ENCODE measurements around the gene PXK. TPM values are rescaled to one million over a fixed set of nuclear protein-coding genes. Genes with fewer than 3 reads are reported as not detected.

Gene PXK
- total RNA-seq, 2 donors from 2014 or later: 19.6 to 21.8 TPM

- 94% methylated on average over 7 of the region's 7 CpGs for WGBS
- intact Hi-C loops (cut with DNase I): loop anchor here (5.0 kb wide), 1 partner anchor 91 kb away; no protein-coding TSS in a partner anchor
- H3K27ac ChIP-seq: no peak overlapping the region
- no peak overlapping the region for H3K4me3 ChIP-seq
- no peak for TF ChIP-seq POLR2A (IDR thresholded peaks at IDR 0.05)
- no peak for TF ChIP-seq CTCF (IDR thresholded peaks at IDR 0.05)
- TF ChIP-seq POLR2AphosphoS5 (IDR thresholded peaks at IDR 0.05): no peak
- no peaks in the 10 kb centered on the region for H3K4me1 ChIP-seq (replicated peaks)
- no peaks in the 10 kb centered on the region for H3K27me3 ChIP-seq (replicated peaks; ENCODE audit: insufficient read depth)
- no peak for DNase-seq (ENCODE audit: low spot score)
- H3K9me3 ChIP-seq: no peaks in the 10 kb centered on the region
- H3K36me3 ChIP-seq: peaks cover under 1 to 4% of the 10 kb centered on the region in 2 donors
Measured at GRCh38 chr3:58321791-58322190, 10.9 kb upstream of the PXK start.

GRCh38 chr3:58322793-58323192 is 9.9 kb upstream of the PXK start:
- no peaks in the 10 kb centered on the region for H3K27me3 ChIP-seq (replicated peaks; ENCODE audit: insufficient read depth)
- no peak overlapping the region for H3K27ac ChIP-seq
- intact Hi-C loops (cut with DNase I): loop anchor here (5.0 kb wide), 1 partner anchor 90 kb away; no protein-coding TSS in a partner anchor
- no peaks in the 10 kb centered on the region for H3K4me1 ChIP-seq (replicated peaks)
- 44% methylated on average over 1 of the region's 1 CpG for WGBS
- no peak for DNase-seq (ENCODE audit: low spot score)
- no peaks in the 10 kb centered on the region for H3K9me3 ChIP-seq
- no peak overlapping the region for H3K4me3 ChIP-seq
- H3K36me3 ChIP-seq: no peaks in the 10 kb centered on the region
- TF ChIP-seq POLR2A (IDR thresholded peaks at IDR 0.05) (no peak), POLR2AphosphoS5 (IDR thresholded peaks at IDR 0.05) (no peak), CTCF (IDR thresholded peaks at IDR 0.05) (no peak)

GRCh38 chr3:58323529-58324390 is 8.9 kb upstream of the PXK start:
- no peaks in the 10 kb centered on the region for H3K9me3 ChIP-seq
- DNase-seq (ENCODE audit: low spot score): no peak
- H3K27ac ChIP-seq: no peak overlapping the region
- intact Hi-C loops (cut with DNase I): loop anchor here (5.0 kb wide), 1 partner anchor 89 kb away; no protein-coding TSS in a partner anchor
- H3K27me3 ChIP-seq (replicated peaks; ENCODE audit: insufficient read depth): no peaks in the 10 kb centered on the region
- no peaks in the 10 kb centered on the region for H3K4me1 ChIP-seq (replicated peaks)
- WGBS: 80% methylated on average over 3 of the region's 3 CpGs
- TF ChIP-seq CTCF (IDR thresholded peaks at IDR 0.05): no peak
- no peak for TF ChIP-seq POLR2A (IDR thresholded peaks at IDR 0.05)
- TF ChIP-seq POLR2AphosphoS5 (IDR thresholded peaks at IDR 0.05): no peak
- H3K4me3 ChIP-seq: no peak overlapping the region
- H3K36me3 ChIP-seq: no peaks in the 10 kb centered on the region

- 57% methylated on average over 7 of the region's 7 CpGs for WGBS
- Histone ChIP-seq H3K27me3 (replicated peaks; ENCODE audit: insufficient read depth) (no peaks in the 10 kb centered on the region), H3K27ac (no peak overlapping the region), H3K9me3 (no peaks in the 10 kb centered on the region), H3K4me3 (no peak overlapping the region), H3K4me1 (replicated peaks) (no peaks in the 10 kb centered on the region), H3K36me3 (no peaks in the 10 kb centered on the region)
- no peak for DNase-seq (ENCODE audit: low spot score)
- intact Hi-C loops (cut with DNase I): loop anchor here (5.0 kb wide), 1 partner anchor 88 kb away; no protein-coding TSS in a partner anchor
- TF ChIP-seq CTCF (IDR thresholded peaks at IDR 0.05): no peak
- no peak for TF ChIP-seq POLR2A (IDR thresholded peaks at IDR 0.05)
- TF ChIP-seq POLR2AphosphoS5 (IDR thresholded peaks at IDR 0.05): no peak
Measured at GRCh38 chr3:58324391-58325390, 8.0 kb upstream of the PXK start.
